ENCODE results near the gene DAZAP1.

DAZAP1 gene

GRCh38 chr19:1400281-1401137 is 6.9 kb upstream of the DAZAP1 start:
- TF ChIP-seq, protein P1, sequence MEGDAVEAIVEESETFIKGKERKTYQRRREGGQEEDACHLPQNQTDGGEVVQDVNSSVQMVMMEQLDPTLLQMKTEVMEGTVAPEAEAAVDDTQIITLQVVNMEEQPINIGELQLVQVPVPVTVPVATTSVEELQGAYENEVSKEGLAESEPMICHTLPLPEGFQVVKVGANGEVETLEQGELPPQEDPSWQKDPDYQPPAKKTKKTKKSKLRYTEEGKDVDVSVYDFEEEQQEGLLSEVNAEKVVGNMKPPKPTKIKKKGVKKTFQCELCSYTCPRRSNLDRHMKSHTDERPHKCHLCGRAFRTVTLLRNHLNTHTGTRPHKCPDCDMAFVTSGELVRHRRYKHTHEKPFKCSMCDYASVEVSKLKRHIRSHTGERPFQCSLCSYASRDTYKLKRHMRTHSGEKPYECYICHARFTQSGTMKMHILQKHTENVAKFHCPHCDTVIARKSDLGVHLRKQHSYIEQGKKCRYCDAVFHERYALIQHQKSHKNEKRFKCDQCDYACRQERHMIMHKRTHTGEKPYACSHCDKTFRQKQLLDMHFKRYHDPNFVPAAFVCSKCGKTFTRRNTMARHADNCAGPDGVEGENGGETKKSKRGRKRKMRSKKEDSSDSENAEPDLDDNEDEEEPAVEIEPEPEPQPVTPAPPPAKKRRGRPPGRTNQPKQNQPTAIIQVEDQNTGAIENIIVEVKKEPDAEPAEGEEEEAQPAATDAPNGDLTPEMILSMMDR (conservative IDR thresholded peaks at IDR 0.05; ENCODE audit: control insufficient read depth, insufficient read depth, low read depth, low read length), result no peak
- H3K4me3 ChIP-seq (ENCODE audit: control insufficient read depth, low read depth, low read length), result peak overlapping the region; percentile 48
- DNase-seq (ENCODE audit: low read depth), result peak; percentile 42

DNA sequence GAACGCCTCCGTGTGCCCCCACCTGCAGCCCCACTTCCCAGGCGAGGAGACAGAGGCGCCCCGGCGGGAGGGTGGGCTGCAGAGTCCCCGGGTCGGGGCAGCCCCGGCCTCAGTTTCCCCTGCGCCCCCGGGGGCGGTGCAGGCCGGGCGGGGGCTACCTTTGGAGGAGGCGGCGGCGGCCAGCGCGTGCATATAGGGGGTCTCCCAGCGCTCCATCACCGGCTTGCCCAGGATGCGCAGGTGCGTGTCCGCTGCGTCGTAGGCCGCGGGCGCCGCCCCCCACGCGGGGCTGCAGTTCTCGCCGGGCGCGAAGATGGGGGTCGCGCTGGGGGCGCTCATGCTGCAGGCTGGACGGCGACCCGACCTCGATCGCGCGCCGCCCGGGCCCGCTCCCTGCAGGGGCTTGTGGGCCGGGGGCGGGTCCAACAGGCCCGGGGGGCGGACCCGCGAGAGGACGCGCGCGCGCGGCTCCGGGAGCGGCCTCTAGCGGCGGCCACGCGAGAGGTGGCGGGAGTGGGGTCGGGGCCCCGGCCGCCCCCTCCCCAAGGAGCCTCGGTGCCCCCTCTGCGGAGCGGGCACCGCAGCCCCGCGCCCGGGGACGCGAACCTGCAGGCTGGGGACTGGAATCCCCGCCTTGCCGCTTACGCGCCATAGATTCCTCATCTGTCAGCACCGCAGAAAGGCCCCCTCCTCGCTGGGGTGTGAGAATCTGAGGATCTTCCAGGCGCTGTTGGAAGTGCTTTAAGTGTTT is 6.1 kb upstream of the DAZAP1 start, which contains the start of gene GAMT:
TSS of gene GAMT (minus strand) at position 405 of the 751 bp plus-strand sequence. CDS start at position 339, 66 bp downstream.
- H3K4me3 ChIP-seq (ENCODE audit: control insufficient read depth, low read depth, low read length), result peak within 1 kb of the TSS; percentile 48
- no peak for DNase-seq (ENCODE audit: low read depth)
- TF ChIP-seq, protein P1 (conservative IDR thresholded peaks at IDR 0.05; ENCODE audit: control insufficient read depth, insufficient read depth, low read depth, low read length), result no peak

- no peak for DNase-seq (ENCODE audit: low read depth)
- H3K4me3 ChIP-seq (ENCODE audit: control insufficient read depth, low read depth, low read length), result peak overlapping the region; percentile 19
- TF ChIP-seq, protein P1 (conservative IDR thresholded peaks at IDR 0.05; ENCODE audit: control insufficient read depth, insufficient read depth, low read depth, low read length), result no peak
These were observed 5.5 kb upstream of the DAZAP1 start for GRCh38 chr19:1401889-1402217.

- DNase-seq (ENCODE audit: low read depth), result no peak
- TF ChIP-seq, protein P1 (conservative IDR thresholded peaks at IDR 0.05; ENCODE audit: control insufficient read depth, insufficient read depth, low read depth, low read length), result no peak
- H3K4me3 ChIP-seq (ENCODE audit: control insufficient read depth, low read depth, low read length), result no peak overlapping the region
These were observed 4.8 kb upstream of the DAZAP1 start for GRCh38 chr19:1402411-1403070.

DNA sequence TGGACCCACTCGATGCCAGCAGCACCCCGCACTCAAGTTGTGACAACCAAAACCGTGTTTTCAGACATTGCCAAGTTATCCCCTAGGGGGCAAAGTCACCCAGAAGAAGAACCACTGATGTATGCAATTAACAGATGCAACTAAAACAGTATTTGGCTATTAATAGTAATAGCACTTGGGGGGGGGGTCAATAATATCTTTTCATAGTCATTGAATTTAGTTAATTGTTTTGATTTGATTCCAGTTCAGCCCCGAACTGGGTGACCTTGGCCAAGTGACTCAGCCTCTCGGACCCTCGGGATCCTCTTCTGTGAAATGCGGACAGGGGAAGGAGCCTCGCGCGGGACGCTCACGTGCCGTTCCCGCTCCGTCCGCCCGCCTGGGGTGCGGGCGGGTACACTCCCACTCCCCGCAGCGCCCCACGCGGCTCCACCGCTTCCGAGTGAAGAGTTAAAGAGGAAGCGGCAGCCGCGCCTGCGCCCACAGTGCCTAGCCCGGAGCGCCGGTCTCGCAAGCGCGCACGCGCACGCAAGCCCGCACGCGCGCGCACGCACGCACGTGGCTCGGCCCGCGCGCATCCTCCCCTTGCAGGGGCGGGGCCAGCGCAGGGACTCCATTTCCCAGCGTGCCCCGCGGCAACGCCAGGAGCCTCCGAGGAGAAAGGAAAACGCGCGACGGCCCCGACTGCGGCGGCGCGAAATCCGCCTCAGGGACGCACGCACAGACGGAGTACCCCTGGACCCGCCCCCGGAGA is 435 bp upstream of the DAZAP1 start:
- TF ChIP-seq, protein P1 (conservative IDR thresholded peaks at IDR 0.05; ENCODE audit: control insufficient read depth, insufficient read depth, low read depth, low read length), result peak; percentile 40
- peak; percentile 96 for DNase-seq (ENCODE audit: low read depth)
- H3K4me3 ChIP-seq (ENCODE audit: control insufficient read depth, low read depth, low read length), result peak overlapping the region; percentile 52

All from fibroblast of mammary gland (primary cell).